Keratinocyte (primary cell): ENCODE measurements around the gene SLC7A5. TPM values are rescaled to one million over a fixed set of nuclear protein-coding genes. Genes with fewer than 3 reads are reported as not detected.
A peak's percentile ranks its signal among the peaks of the same experiment; 100 is the strongest.
"Not testable (repeated sequence)": the region's sequence is repeated elsewhere in the genome, so short reads cannot be mapped to it uniquely, and the experiment has no call there.

ENCODE experiments used
- DNase-seq: peaks from one replicate; pipeline ENCODE4 v3.0.0-alpha.2; 2011; ENCODE audit warnings: low read depth, missing footprints, low spot score
- FAIRE-seq: peaks from 2 replicates; lab custom pipeline; 2011; peaks lifted over from hg19 to GRCh38; lab: Jason Lieb, UNC
- H2AFZ ChIP-seq: 2 replicates; pipeline ENCODE4 v1.6.0; 2012; ENCODE audit warnings: low read length, control low read depth, inconsistent platforms; ENCODE audit not compliant: control insufficient read depth
- H3K27ac ChIP-seq: 2 replicates; pipeline ENCODE4 v1.5.1; 2011; ENCODE audit warnings: low read length; ENCODE audit not compliant: control insufficient read depth, insufficient read depth
- H3K27me3 ChIP-seq: 3 replicates; pipeline ENCODE4 v1.6.0; 2011; ENCODE audit warnings: low read length; ENCODE audit not compliant: control insufficient read depth, insufficient read depth; ENCODE audit errors: extremely low read depth
- H3K36me3 ChIP-seq, 2 experiments: 2 replicates in 1 of 2; 3 replicates in 1 of 2; pipeline ENCODE4 v1.5.1; 2011; ENCODE audit warnings: low read length in 2 of 2, mild to moderate bottlenecking in 1 of 2; ENCODE audit not compliant: control insufficient read depth in 2 of 2, insufficient read depth in 2 of 2; ENCODE audit errors: extremely low read depth in 1 of 2
- H3K4me1 ChIP-seq: 3 replicates; pipeline ENCODE4 v1.5.1; 2011; ENCODE audit warnings: low read length; ENCODE audit not compliant: control insufficient read depth, insufficient read depth; ENCODE audit errors: extremely low read depth
- H3K4me2 ChIP-seq: 3 replicates; pipeline ENCODE4 v1.6.0; 2011; ENCODE audit warnings: low read depth, low read length; ENCODE audit not compliant: control insufficient read depth, insufficient read depth; ENCODE audit errors: extremely low read depth
- H3K4me3 ChIP-seq, 3 experiments: fragments of 200-600 bp in 1 of 3; sonication (generic) in 1 of 3; 2 replicates in 2 of 3; 3 replicates in 1 of 3; pipeline ENCODE4 v1.5.1; 2011 to 2016; ENCODE audit warnings: low read length in 3 of 3, mild to moderate bottlenecking in 3 of 3, control low read depth in 2 of 3, inconsistent platforms in 1 of 3, low read depth in 1 of 3, mixed read lengths in 1 of 3, mixed run types in 1 of 3, moderate library complexity in 1 of 3; ENCODE audit not compliant: control insufficient read depth in 2 of 3, insufficient read depth in 2 of 3; ENCODE audit errors: extremely low read depth in 1 of 3
- H3K79me2 ChIP-seq: 2 replicates; pipeline ENCODE4 v1.6.0; 2012; ENCODE audit warnings: low read length; ENCODE audit not compliant: control insufficient read depth, insufficient read depth
- H3K9ac ChIP-seq: 3 replicates; pipeline ENCODE4 v1.6.0; 2011; ENCODE audit warnings: low read length; ENCODE audit not compliant: control insufficient read depth, insufficient read depth; ENCODE audit errors: extremely low read depth
- H3K9me1 ChIP-seq: 3 replicates; pipeline ENCODE4 v1.6.0; 2011; ENCODE audit warnings: low read length; ENCODE audit not compliant: control insufficient read depth, insufficient read depth; ENCODE audit errors: extremely low read depth
- H3K9me3 ChIP-seq: 2 replicates; pipeline ENCODE4 v1.5.1; 2012; ENCODE audit warnings: low read depth, low read length; ENCODE audit not compliant: control insufficient read depth
- H4K20me1 ChIP-seq: 3 replicates; pipeline ENCODE4 v1.6.0; 2011; ENCODE audit warnings: low read length; ENCODE audit not compliant: control insufficient read depth, insufficient read depth; ENCODE audit errors: extremely low read depth
- CTCF ChIP-seq, 3 experiments: IDR thresholded peaks in 1 of 3; conservative IDR thresholded peaks in 1 of 3; optimal IDR thresholded peaks in 1 of 3; 2 replicates in 2 of 3; 3 replicates in 1 of 3; pipeline versions ENCODE3 to v1.5.1; 2011; ENCODE audit warnings: low read length in 3 of 3, mild to moderate bottlenecking in 3 of 3, moderate library complexity in 2 of 3, control low read depth in 1 of 3, inconsistent platforms in 1 of 3; ENCODE audit not compliant: insufficient read depth in 2 of 3; ENCODE audit errors: extremely low read depth in 1 of 3
- EZH2 ChIP-seq: IDR thresholded peaks from one replicate; pipeline ENCODE4 v1.6.1; 2012; ENCODE audit warnings: inconsistent platforms, mild to moderate bottlenecking, low read length, moderate library complexity
- dilution Hi-C: fragments of 300-500 bp; cut with MboI; formaldehyde crosslinking; loops from one replicate; pipeline ENCODE4 v1.7.0; 2020; ENCODE audit warnings: low sequenced_read_pairs; ENCODE audit not compliant: extremely low pct_ligation_motif_present
- polyA plus RNA-seq, 5 experiments: library from polyadenylated mRNA; depleted of rRNA in 3 of 5; stranded (reverse) in 3 of 5; stranded (forward) in 1 of 5; unstranded in 1 of 5; fragments of >200 nt; gene quantifications; 1 replicate in 1 of 5; 2 replicates in 3 of 5; 3 replicates in 1 of 5; pipeline versions ENCODE4 v1.2.1 to v1.2.3, GENCODE V29; 2011 to 2012; ENCODE audit warnings: missing spikeins in 2 of 5, low read depth in 1 of 5, low replicate concordance in 1 of 5

Gene SLC7A5
- polyA plus RNA-seq, 1 donor (not counting 4 experiments of a cell fraction or from before 2014, with no cell fraction given), result 114 TPM

GRCh38 chr16:87790292-87791100, 78.8 kb downstream of the SLC7A5 start:
- Histone ChIP-seq H3K36me3 (no peaks in the 10 kb centered on the region), H3K9me1 (no peaks in the 10 kb centered on the region), H3K79me2 (no peaks in the 10 kb centered on the region), H3K4me3 (peak overlapping the region in 1 of 3 experiments; percentile 29), H3K27ac (peak overlapping the region; percentile 100), H3K9me3 (no peaks in the 10 kb centered on the region), H3K4me1 (peaks cover 40% of the 10 kb centered on the region), H3K27me3 (no peaks in the 10 kb centered on the region), H4K20me1 (no peaks in the 10 kb centered on the region), H3K9ac (peak overlapping the region; percentile 86), H3K4me2 (peak overlapping the region; percentile 77), H2AFZ (no peak overlapping the region)
- DNase-seq, result peak; percentile 56
- dilution Hi-C loops, result no loop called here
- peak; percentile 13 for FAIRE-seq
- no peak for TF ChIP-seq EZH2

- FAIRE-seq, result peak; percentile 95
- peak overlapping the region; percentile 86 for H3K9ac ChIP-seq
- H3K4me1 ChIP-seq, result peaks cover 40% of the 10 kb centered on the region
- H3K27me3 ChIP-seq, result no peaks in the 10 kb centered on the region
- TF ChIP-seq CTCF (optimal IDR thresholded peaks at IDR 0.05 in 1 of 3, IDR thresholded peaks at IDR 0.05 in 1 of 3, conservative IDR thresholded peaks at IDR 0.05 in 1 of 3; ENCODE audit: extremely low read depth in 1 of 3, insufficient read depth in 2 of 3, low read length in 3 of 3) (no peak), EZH2 (no peak)
- H2AFZ ChIP-seq, result peak overlapping the region; percentile 2
- H3K27ac ChIP-seq, result peak overlapping the region; percentile 100
- DNase-seq, result peak; percentile 100
- H3K36me3 ChIP-seq, result no peaks in the 10 kb centered on the region
- H3K9me3 ChIP-seq, result no peaks in the 10 kb centered on the region
- peak overlapping the region in 2 of 3 experiments; percentile 24 to 36 for H3K4me3 ChIP-seq
- H3K4me2 ChIP-seq, result peak overlapping the region; percentile 77
- no peaks in the 10 kb centered on the region for H3K79me2 ChIP-seq
- dilution Hi-C loops, result no loop called here
- H4K20me1 ChIP-seq, result no peaks in the 10 kb centered on the region
- H3K9me1 ChIP-seq, result no peaks in the 10 kb centered on the region
Measured at GRCh38 chr16:87789437-87790291, 79.6 kb downstream of the SLC7A5 start.

- peaks cover 40% of the 10 kb centered on the region for H3K4me1 ChIP-seq
- DNase-seq, H3K9me3 ChIP-seq, FAIRE-seq, H3K36me3 ChIP-seq, H2AFZ ChIP-seq, H3K4me3 ChIP-seq, H4K20me1 ChIP-seq, H3K27me3 ChIP-seq, H3K9me1 ChIP-seq, dilution Hi-C loops, H3K79me2 ChIP-seq: not testable (repeated sequence)
- peak overlapping the region; percentile 86 for H3K9ac ChIP-seq
- peak overlapping the region; percentile 100 for H3K27ac ChIP-seq
- H3K4me2 ChIP-seq, result peak overlapping the region; percentile 77
Measured at GRCh38 chr16:87788730-87789436, 80.4 kb downstream of the SLC7A5 start.
